Fibroblast of lung (primary cell): ENCODE data around the gene CDC42EP3.

Experiments
- CTCF ChIP-seq, 2 donors: IDR thresholded peaks in 1 of 2; conservative IDR thresholded peaks in 1 of 2; 1 replicate in 1 of 2; 2 replicates in 1 of 2; pipeline ENCODE4 v1.5.1; 2011 to 2012; ENCODE audit warnings: low read length in 2 of 2, control low read depth in 1 of 2, inconsistent platforms in 1 of 2, low read depth in 1 of 2, mild to moderate bottlenecking in 1 of 2
- EZH2 ChIP-seq: IDR thresholded peaks from 2 replicates; pipeline ENCODE4 v1.5.1; 2012; ENCODE audit warnings: low read length, control low read depth, mild to moderate bottlenecking; ENCODE audit errors: missing control alignments

- no peak for TF ChIP-seq CTCF (conservative IDR thresholded peaks at IDR 0.05 in 1 of 2, IDR thresholded peaks at IDR 0.05 in 1 of 2; ENCODE audit: low read depth in 1 of 2, low read length in 2 of 2)
- TF ChIP-seq EZH2 = no peak
These were observed 40.7 kb downstream of the CDC42EP3 start for GRCh38 chr2:37630776-37631175.
